WTC11 (cell line): ENCODE measurements around the gene TOR1AIP2. TPM values are rescaled to one million over a fixed set of nuclear protein-coding genes. Genes with fewer than 3 reads are reported as not detected.

Experiments
- ATAC-seq: fragments of 200-7000 bp; cut with Tn5 transposase; 2 replicates; pipeline ENCODE4 v1.10.0; 2021; ENCODE audit warnings: mild to moderate bottlenecking, moderate library complexity
- CTCF ChIA-PET: fragments of 300-600 bp; sonication (Branson Sonifier 250); formaldehyde crosslinking; loops from one replicate; lab custom pipeline; 2021; ENCODE audit warnings: antibody characterized with exemption; lab: Charles Lee
- POLR2A ChIA-PET: fragments of 350-600 bp; sonication (Branson Sonifier 250); formaldehyde crosslinking; loops from one replicate; lab custom pipeline; 2021; ENCODE audit warnings: antibody characterized with exemption; lab: Charles Lee
- DNase-seq: peaks from one replicate; pipeline ENCODE4 v3.0.0; 2021; ENCODE audit warnings: low spot score
- H3K27ac Mint-ChIP-seq: 2 replicates; pipeline ENCODE4 v1.8.0; 2021; ENCODE audit warnings: mixed read lengths
- H3K27me3 Mint-ChIP-seq: 2 replicates; pipeline ENCODE4 v1.8.0; 2021; ENCODE audit warnings: low read depth, mild to moderate bottlenecking, moderate library complexity, mixed read lengths
- H3K36me3 Mint-ChIP-seq: 2 replicates; pipeline ENCODE4 v1.8.0; 2021; ENCODE audit warnings: mixed read lengths
- H3K4me1 Mint-ChIP-seq: 2 replicates; pipeline ENCODE4 v1.8.0; 2022; ENCODE audit warnings: mixed read lengths
- H3K4me3 Mint-ChIP-seq: 2 replicates; pipeline ENCODE4 v1.8.0; 2021; ENCODE audit warnings: mild to moderate bottlenecking, moderate library complexity, mixed read lengths
- H3K9me3 Mint-ChIP-seq: 2 replicates; pipeline ENCODE4 v1.8.0; 2021; ENCODE audit warnings: mixed read lengths
- ATF1 ChIP-seq: sonication (generic); formaldehyde crosslinking; IDR thresholded peaks from 2 replicates; pipeline ENCODE4 v1.8.1; 2023; ENCODE audit warnings: mild to moderate bottlenecking, moderate library complexity, missing genetic modification reagents
- ESRRA ChIP-seq: sonication (generic); formaldehyde crosslinking; IDR thresholded peaks from 2 replicates; pipeline ENCODE4 v1.8.1; 2022; ENCODE audit warnings: mild to moderate bottlenecking, missing genetic modification reagents, borderline replicate concordance
- IRF2 ChIP-seq: sonication (generic); formaldehyde crosslinking; IDR thresholded peaks from 2 replicates; pipeline ENCODE4 v1.8.0; 2022; ENCODE audit warnings: low read depth, missing genetic modification reagents, borderline replicate concordance
- TCF7 ChIP-seq: sonication (generic); formaldehyde crosslinking; IDR thresholded peaks from 2 replicates; pipeline ENCODE4 v1.8.0; 2022; ENCODE audit warnings: mild to moderate bottlenecking, low read depth, missing genetic modification reagents, moderate library complexity
- ZNF121 ChIP-seq: sonication (generic); formaldehyde crosslinking; IDR thresholded peaks from 2 replicates; pipeline ENCODE4 v1.8.0; 2023; ENCODE audit warnings: missing genetic modification reagents
- total RNA-seq: library from RNA; stranded (reverse); gene quantifications from 3 replicates; pipeline ENCODE4 v1.2.3, GENCODE V29; 2021
- TF ChIP-seq, protein P1 (sequence below): sonication (generic); formaldehyde crosslinking; IDR thresholded peaks from 2 replicates; pipeline ENCODE4 v1.8.0; 2023; ENCODE audit warnings: missing genetic modification reagents, mild to moderate bottlenecking, borderline replicate concordance
- TF ChIP-seq, protein P2 (sequence below): sonication (generic); formaldehyde crosslinking; IDR thresholded peaks from 2 replicates; pipeline ENCODE4 v1.8.1; 2022; ENCODE audit warnings: low read depth, missing genetic modification reagents, borderline replicate concordance
- TF ChIP-seq, protein P3 (sequence below): sonication (generic); formaldehyde crosslinking; IDR thresholded peaks from 2 replicates; pipeline ENCODE4 v1.8.0; 2022; ENCODE audit warnings: mild to moderate bottlenecking, missing genetic modification reagents
- TF ChIP-seq, protein P4 (sequence below): sonication (generic); formaldehyde crosslinking; IDR thresholded peaks from 2 replicates; pipeline ENCODE4 v1.8.0; 2022; ENCODE audit warnings: mild to moderate bottlenecking, missing genetic modification reagents
- TF ChIP-seq, protein P5 (sequence below): sonication (generic); formaldehyde crosslinking; IDR thresholded peaks from 2 replicates; pipeline ENCODE4 v1.8.1; 2022; ENCODE audit warnings: missing genetic modification reagents, borderline replicate concordance
- TF ChIP-seq, protein P6 (sequence below): sonication (generic); formaldehyde crosslinking; conservative IDR thresholded peaks from 2 replicates; pipeline ENCODE4 v1.8.1; 2023; ENCODE audit warnings: mild to moderate bottlenecking, low read depth, missing genetic modification reagents, moderate library complexity
- TF ChIP-seq, protein P7 (sequence below): sonication (generic); formaldehyde crosslinking; conservative IDR thresholded peaks from 2 replicates; pipeline ENCODE4 v1.8.1; 2022; ENCODE audit warnings: mild to moderate bottlenecking, missing genetic modification reagents
- TF ChIP-seq, protein P8 (sequence below): sonication (generic); formaldehyde crosslinking; IDR thresholded peaks from 2 replicates; pipeline ENCODE4 v1.8.0; 2023; ENCODE audit warnings: missing genetic modification reagents
- TF ChIP-seq, protein P9 (sequence below): fragments of 250-450 bp; sonication (Bioruptor Pico); IDR thresholded peaks from 2 replicates; pipeline ENCODE4 v1.9.0; 2021; ENCODE audit warnings: moderate library complexity, mild to moderate bottlenecking, inconsistent platforms, borderline replicate concordance

TOR1AIP2 gene
- total RNA-seq, 1 experiment from 2014 or later = 57.2 TPM

DNA sequence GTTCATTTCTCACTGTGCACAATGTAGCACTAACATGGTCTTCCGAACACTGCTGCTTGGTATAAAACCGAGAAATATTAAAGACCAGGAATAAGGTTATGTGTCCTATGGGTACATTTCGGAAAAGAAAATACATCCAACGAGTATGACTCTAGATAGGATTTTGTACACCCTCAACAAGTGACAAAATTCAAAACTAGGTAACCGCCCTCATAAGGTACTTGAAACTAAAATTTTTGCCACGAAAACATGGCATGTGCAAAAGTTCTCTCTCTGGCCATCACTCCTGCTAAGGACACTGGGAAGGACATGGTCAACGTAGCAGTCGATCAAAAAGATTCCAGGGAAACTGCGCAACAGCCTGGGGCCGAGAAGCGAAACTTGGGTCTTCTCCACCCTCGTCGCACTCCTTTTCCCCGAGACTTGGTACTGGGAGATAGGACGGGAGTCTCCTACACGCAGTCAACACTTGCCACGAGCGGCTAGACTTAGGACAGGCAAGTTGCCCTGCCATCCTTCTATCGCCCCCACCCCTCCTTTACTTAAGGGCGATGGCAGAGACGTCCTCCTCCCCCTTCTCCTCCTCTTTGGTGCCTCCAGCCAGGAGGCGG lies 4.1 kb upstream of the TOR1AIP2 start:
- ATAC-seq (no peak), DNase-seq (no peak)
- Mint-ChIP-seq H3K36me3 (peaks cover 7% of the 10 kb centered on the region), H3K4me1 (peaks cover 28% of the 10 kb centered on the region), H3K9me3 (no peaks in the 10 kb centered on the region), H3K4me3 (peak overlapping the region; percentile 96), H3K27ac (peak overlapping the region; percentile 100), H3K27me3 (no peaks in the 10 kb centered on the region)
- TF ChIP-seq, protein P1, sequence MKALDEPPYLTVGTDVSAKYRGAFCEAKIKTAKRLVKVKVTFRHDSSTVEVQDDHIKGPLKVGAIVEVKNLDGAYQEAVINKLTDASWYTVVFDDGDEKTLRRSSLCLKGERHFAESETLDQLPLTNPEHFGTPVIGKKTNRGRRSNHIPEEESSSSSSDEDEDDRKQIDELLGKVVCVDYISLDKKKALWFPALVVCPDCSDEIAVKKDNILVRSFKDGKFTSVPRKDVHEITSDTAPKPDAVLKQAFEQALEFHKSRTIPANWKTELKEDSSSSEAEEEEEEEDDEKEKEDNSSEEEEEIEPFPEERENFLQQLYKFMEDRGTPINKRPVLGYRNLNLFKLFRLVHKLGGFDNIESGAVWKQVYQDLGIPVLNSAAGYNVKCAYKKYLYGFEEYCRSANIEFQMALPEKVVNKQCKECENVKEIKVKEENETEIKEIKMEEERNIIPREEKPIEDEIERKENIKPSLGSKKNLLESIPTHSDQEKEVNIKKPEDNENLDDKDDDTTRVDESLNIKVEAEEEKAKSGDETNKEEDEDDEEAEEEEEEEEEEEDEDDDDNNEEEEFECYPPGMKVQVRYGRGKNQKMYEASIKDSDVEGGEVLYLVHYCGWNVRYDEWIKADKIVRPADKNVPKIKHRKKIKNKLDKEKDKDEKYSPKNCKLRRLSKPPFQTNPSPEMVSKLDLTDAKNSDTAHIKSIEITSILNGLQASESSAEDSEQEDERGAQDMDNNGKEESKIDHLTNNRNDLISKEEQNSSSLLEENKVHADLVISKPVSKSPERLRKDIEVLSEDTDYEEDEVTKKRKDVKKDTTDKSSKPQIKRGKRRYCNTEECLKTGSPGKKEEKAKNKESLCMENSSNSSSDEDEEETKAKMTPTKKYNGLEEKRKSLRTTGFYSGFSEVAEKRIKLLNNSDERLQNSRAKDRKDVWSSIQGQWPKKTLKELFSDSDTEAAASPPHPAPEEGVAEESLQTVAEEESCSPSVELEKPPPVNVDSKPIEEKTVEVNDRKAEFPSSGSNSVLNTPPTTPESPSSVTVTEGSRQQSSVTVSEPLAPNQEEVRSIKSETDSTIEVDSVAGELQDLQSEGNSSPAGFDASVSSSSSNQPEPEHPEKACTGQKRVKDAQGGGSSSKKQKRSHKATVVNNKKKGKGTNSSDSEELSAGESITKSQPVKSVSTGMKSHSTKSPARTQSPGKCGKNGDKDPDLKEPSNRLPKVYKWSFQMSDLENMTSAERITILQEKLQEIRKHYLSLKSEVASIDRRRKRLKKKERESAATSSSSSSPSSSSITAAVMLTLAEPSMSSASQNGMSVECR (CRISPR knock-in tag) = 0 out of 2 replicates have a peak, but pooled peaks have one; percentile 41
- TF ChIP-seq, protein P2, sequence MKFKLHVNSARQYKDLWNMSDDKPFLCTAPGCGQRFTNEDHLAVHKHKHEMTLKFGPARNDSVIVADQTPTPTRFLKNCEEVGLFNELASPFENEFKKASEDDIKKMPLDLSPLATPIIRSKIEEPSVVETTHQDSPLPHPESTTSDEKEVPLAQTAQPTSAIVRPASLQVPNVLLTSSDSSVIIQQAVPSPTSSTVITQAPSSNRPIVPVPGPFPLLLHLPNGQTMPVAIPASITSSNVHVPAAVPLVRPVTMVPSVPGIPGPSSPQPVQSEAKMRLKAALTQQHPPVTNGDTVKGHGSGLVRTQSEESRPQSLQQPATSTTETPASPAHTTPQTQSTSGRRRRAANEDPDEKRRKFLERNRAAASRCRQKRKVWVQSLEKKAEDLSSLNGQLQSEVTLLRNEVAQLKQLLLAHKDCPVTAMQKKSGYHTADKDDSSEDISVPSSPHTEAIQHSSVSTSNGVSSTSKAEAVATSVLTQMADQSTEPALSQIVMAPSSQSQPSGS (CRISPR knock-in tag) = no peak
- TF ChIP-seq, protein P3, sequence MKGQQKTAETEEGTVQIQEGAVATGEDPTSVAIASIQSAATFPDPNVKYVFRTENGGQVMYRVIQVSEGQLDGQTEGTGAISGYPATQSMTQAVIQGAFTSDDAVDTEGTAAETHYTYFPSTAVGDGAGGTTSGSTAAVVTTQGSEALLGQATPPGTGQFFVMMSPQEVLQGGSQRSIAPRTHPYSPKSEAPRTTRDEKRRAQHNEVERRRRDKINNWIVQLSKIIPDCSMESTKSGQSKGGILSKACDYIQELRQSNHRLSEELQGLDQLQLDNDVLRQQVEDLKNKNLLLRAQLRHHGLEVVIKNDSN = 0 out of 2 replicates have a peak, but pooled peaks have one; percentile 66
- no peak for TF ChIP-seq ATF1 (CRISPR knock-in tag)
- no peak for TF ChIP-seq IRF2 (CRISPR knock-in tag)
- TF ChIP-seq, protein P4, sequence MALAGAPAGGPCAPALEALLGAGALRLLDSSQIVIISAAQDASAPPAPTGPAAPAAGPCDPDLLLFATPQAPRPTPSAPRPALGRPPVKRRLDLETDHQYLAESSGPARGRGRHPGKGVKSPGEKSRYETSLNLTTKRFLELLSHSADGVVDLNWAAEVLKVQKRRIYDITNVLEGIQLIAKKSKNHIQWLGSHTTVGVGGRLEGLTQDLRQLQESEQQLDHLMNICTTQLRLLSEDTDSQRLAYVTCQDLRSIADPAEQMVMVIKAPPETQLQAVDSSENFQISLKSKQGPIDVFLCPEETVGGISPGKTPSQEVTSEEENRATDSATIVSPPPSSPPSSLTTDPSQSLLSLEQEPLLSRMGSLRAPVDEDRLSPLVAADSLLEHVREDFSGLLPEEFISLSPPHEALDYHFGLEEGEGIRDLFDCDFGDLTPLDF = no peak
- TF ChIP-seq, protein P5, sequence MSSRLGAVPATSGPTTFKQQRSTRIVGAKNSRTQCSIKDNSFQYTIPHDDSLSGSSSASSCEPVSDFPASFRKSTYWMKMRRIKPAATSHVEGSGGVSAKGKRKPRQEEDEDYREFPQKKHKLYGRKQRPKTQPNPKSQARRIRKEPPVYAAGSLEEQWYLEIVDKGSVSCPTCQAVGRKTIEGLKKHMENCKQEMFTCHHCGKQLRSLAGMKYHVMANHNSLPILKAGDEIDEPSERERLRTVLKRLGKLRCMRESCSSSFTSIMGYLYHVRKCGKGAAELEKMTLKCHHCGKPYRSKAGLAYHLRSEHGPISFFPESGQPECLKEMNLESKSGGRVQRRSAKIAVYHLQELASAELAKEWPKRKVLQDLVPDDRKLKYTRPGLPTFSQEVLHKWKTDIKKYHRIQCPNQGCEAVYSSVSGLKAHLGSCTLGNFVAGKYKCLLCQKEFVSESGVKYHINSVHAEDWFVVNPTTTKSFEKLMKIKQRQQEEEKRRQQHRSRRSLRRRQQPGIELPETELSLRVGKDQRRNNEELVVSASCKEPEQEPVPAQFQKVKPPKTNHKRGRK (CRISPR knock-in tag) = no peak
- POLR2A ChIA-PET = interaction anchor here (0.5 to 1.8 kb wide), 5 partner anchors 14 to 620 kb away, joined by 3 to 11 read pairs (median 6); partner anchors contain the start of genes CEP350 and QSOX1
- CTCF ChIA-PET = interaction anchor here (0.6 to 2.5 kb wide), 7 partner anchors 13 to 591 kb away, joined by 3 to 14 read pairs (median 6); no protein-coding TSS in a partner anchor

DNA sequence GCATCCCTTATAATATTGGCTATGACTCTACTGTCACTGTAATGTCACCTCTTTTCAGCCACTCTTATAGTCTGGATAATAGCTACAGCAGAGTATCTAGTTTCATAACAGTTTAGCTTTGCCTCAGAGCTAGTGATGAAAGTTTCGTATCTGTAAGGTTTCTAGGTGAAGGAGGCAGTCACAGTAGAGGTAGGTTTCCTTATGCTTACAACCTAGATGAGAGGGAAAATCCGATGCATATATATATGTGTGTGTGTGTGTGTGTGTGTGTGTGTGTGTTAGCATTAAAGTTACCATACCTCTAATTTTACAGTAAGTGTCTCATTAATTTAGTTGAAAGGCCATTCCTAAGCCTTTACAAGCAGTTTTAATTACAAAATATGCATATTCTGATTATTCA lies 2.2 kb upstream of the TOR1AIP2 start:
- Mint-ChIP-seq H3K27ac (no peak overlapping the region; the same call in 1 of the 2 replicates), H3K9me3 (no peaks in the 10 kb centered on the region), H3K4me1 (peaks cover 33% of the 10 kb centered on the region), H3K36me3 (peaks cover 10% of the 10 kb centered on the region), H3K4me3 (no peak overlapping the region), H3K27me3 (no peaks in the 10 kb centered on the region)
- DNase-seq (no peak), ATAC-seq (no peak)
- ChIA-PET POLR2A (no interaction called here), CTCF (no interaction called here)
- no peak for TF ChIP-seq TCF7
- TF ChIP-seq, protein P6, sequence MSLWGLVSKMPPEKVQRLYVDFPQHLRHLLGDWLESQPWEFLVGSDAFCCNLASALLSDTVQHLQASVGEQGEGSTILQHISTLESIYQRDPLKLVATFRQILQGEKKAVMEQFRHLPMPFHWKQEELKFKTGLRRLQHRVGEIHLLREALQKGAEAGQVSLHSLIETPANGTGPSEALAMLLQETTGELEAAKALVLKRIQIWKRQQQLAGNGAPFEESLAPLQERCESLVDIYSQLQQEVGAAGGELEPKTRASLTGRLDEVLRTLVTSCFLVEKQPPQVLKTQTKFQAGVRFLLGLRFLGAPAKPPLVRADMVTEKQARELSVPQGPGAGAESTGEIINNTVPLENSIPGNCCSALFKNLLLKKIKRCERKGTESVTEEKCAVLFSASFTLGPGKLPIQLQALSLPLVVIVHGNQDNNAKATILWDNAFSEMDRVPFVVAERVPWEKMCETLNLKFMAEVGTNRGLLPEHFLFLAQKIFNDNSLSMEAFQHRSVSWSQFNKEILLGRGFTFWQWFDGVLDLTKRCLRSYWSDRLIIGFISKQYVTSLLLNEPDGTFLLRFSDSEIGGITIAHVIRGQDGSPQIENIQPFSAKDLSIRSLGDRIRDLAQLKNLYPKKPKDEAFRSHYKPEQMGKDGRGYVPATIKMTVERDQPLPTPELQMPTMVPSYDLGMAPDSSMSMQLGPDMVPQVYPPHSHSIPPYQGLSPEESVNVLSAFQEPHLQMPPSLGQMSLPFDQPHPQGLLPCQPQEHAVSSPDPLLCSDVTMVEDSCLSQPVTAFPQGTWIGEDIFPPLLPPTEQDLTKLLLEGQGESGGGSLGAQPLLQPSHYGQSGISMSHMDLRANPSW (CRISPR knock-in tag) = no peak
- TF ChIP-seq, protein P5 (CRISPR knock-in tag) = no peak
- TF ChIP-seq, protein P7, sequence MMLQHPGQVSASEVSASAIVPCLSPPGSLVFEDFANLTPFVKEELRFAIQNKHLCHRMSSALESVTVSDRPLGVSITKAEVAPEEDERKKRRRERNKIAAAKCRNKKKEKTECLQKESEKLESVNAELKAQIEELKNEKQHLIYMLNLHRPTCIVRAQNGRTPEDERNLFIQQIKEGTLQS = no peak
- TF ChIP-seq ZNF121 = no peak
- no peak for TF ChIP-seq ESRRA
- TF ChIP-seq, protein P8, sequence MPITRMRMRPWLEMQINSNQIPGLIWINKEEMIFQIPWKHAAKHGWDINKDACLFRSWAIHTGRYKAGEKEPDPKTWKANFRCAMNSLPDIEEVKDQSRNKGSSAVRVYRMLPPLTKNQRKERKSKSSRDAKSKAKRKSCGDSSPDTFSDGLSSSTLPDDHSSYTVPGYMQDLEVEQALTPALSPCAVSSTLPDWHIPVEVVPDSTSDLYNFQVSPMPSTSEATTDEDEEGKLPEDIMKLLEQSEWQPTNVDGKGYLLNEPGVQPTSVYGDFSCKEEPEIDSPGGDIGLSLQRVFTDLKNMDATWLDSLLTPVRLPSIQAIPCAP (CRISPR knock-in tag) = no peak
- TF ChIP-seq, protein P9, sequence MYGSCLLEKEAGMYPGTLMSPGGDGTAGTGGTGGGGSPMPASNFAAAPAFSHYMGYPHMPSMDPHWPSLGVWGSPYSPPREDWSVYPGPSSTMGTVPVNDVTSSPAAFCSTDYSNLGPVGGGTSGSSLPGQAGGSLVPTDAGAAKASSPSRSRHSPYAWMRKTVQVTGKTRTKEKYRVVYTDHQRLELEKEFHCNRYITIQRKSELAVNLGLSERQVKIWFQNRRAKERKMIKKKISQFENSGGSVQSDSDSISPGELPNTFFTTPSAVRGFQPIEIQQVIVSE (CRISPR knock-in tag) = no peak
- TF ChIP-seq, protein P3 = no peak
